Breast epithelium (tissue), 4 donors: ENCODE data around the gene HNRNPDL. TPM values are rescaled to one million over a fixed set of nuclear protein-coding genes. Genes with fewer than 3 reads are reported as not detected.
A peak's percentile ranks its signal among the peaks of the same experiment; 100 is the strongest.

Experiments used
- DNase-seq, 2 donors: peaks; one replicate each; pipeline ENCODE4 v3.0.0-alpha.2; 2019; ENCODE audit warnings: low spot score in 2 of 2
- H3K27ac ChIP-seq, 2 donors: fragments of 200-600 bp; sonication (generic) in 1 of 2; one replicate each; pipeline ENCODE4 v1.5.1; 2016 to 2019; ENCODE audit warnings: mild to moderate bottlenecking in 1 of 2
- H3K27me3 ChIP-seq, 2 donors: fragments of 200-600 bp; sonication (generic) in 1 of 2; one replicate each; pipeline versions ENCODE4 v1.5.1 to v1.6.0; 2017 to 2019; ENCODE audit warnings: control low read depth in 1 of 2, mild to moderate bottlenecking in 1 of 2
- H3K36me3 ChIP-seq: fragments of 200-600 bp; one replicate; pipeline ENCODE4 v1.5.1; 2019
- H3K4me1 ChIP-seq, 2 donors: fragments of 200-600 bp; sonication (generic); one replicate each; pipeline ENCODE4 v1.5.1; 2016 to 2019; ENCODE audit warnings: control low read depth in 1 of 2
- H3K4me3 ChIP-seq, 3 donors: fragments of 200-600 bp; sonication (generic); 1 replicate in 2 of 3; 2 replicates in 1 of 3; pipeline ENCODE4 v1.5.1; 2016 to 2019; ENCODE audit warnings: mild to moderate bottlenecking in 3 of 3, moderate library complexity in 2 of 3
- H3K9me3 ChIP-seq, 2 donors: fragments of 200-600 bp; sonication (generic) in 1 of 2; one replicate each; pipeline ENCODE4 v1.5.1; 2016 to 2019; ENCODE audit warnings: control low read depth in 1 of 2
- POLR2A ChIP-seq: fragments of 450-650 bp; IDR thresholded peaks from one replicate; pipeline ENCODE4 v1.6.1; 2016; ENCODE audit warnings: antibody characterized with exemption, mild to moderate bottlenecking, moderate library complexity
- POLR2AphosphoS5 ChIP-seq, 3 donors: sonication (generic); formaldehyde crosslinking; IDR thresholded peaks; one replicate each; pipeline ENCODE4 v1.6.1; 2017; ENCODE audit warnings: antibody characterized with exemption in 3 of 3
- intact Hi-C: fragments of 100-400 bp; cut with DNase I; formaldehyde crosslinking; loops from one replicate; pipeline ENCODE4 v1.15.1; 2023; ENCODE audit warnings: low total_unique reads
- total RNA-seq, 3 donors: library from RNA; depleted of rRNA; stranded (reverse); fragments of >200 nt; gene quantifications; one replicate each; pipeline ENCODE4 v1.1.0, GENCODE V29; 2016
- TF ChIP-seq, protein P1 (sequence below), 3 donors: fragments of 450-650 bp; IDR thresholded peaks; one replicate each; pipeline ENCODE4 v1.5.1; 2016 to 2017; ENCODE audit warnings: antibody characterized with exemption in 3 of 3, mild to moderate bottlenecking in 3 of 3, moderate library complexity in 3 of 3

Gene HNRNPDL
- total RNA-seq, 3 donors from 2014 or later = 116 to 253 (median 211) TPM

DNA sequence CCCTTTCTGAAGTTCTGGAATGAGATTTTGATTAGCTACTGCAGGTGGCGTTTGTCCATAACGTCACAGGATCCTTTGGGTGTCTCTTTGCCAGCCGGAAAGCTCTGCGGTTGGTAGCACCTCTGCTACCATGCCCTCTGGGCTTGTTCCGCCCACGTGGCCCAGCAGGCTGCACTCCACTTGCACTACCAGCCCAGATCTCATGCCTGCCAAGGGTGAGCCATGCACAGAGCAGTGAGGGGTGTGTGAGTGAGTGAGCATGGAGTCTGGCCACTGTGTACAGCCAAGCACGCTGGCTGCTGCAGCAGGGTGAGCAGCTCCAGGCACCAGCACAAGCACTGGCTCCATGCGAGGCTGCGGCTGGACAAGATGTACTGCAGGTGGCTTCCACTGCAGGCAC lies 49.9 kb downstream of the HNRNPDL start:
- no peaks in the 10 kb centered on the region for H3K27me3 ChIP-seq
- H3K4me1 ChIP-seq = no peaks in the 10 kb centered on the region
- intact Hi-C loops = no loop called here
- no peak overlapping the region for H3K4me3 ChIP-seq
- no peak overlapping the region for H3K27ac ChIP-seq
- H3K9me3 ChIP-seq = no peaks in the 10 kb centered on the region
- H3K36me3 ChIP-seq = no peaks in the 10 kb centered on the region
- peak in 1 of 3 donors; percentile 44 for TF ChIP-seq POLR2AphosphoS5 (IDR thresholded peaks at IDR 0.05)
- no peak for TF ChIP-seq POLR2A
- TF ChIP-seq, protein P1, sequence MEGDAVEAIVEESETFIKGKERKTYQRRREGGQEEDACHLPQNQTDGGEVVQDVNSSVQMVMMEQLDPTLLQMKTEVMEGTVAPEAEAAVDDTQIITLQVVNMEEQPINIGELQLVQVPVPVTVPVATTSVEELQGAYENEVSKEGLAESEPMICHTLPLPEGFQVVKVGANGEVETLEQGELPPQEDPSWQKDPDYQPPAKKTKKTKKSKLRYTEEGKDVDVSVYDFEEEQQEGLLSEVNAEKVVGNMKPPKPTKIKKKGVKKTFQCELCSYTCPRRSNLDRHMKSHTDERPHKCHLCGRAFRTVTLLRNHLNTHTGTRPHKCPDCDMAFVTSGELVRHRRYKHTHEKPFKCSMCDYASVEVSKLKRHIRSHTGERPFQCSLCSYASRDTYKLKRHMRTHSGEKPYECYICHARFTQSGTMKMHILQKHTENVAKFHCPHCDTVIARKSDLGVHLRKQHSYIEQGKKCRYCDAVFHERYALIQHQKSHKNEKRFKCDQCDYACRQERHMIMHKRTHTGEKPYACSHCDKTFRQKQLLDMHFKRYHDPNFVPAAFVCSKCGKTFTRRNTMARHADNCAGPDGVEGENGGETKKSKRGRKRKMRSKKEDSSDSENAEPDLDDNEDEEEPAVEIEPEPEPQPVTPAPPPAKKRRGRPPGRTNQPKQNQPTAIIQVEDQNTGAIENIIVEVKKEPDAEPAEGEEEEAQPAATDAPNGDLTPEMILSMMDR (IDR thresholded peaks at IDR 0.05) = peak in 1 of 3 donors; percentile 32
- DNase-seq = peak; percentile 84 to 86

DNA sequence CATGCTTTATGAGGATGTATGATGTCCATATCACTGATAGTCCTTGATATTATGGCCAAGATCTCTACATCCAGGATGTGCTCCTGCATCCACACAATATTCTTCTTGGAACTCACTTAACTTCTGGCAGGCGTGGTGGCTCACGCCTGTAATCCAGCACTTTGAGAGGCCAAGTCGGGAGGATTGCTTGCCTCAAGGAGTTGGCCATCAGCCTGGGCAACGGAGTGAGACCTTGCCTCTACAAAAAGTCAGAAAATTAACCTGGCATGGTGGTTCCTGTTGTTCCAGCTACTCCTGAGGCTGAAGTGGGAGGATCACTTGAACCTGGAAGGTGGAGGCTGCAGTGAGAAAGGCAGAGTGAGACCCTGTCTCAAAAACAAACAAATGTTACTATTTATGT lies 54.2 kb downstream of the HNRNPDL start:
- H3K36me3 ChIP-seq = no peaks in the 10 kb centered on the region

DNA sequence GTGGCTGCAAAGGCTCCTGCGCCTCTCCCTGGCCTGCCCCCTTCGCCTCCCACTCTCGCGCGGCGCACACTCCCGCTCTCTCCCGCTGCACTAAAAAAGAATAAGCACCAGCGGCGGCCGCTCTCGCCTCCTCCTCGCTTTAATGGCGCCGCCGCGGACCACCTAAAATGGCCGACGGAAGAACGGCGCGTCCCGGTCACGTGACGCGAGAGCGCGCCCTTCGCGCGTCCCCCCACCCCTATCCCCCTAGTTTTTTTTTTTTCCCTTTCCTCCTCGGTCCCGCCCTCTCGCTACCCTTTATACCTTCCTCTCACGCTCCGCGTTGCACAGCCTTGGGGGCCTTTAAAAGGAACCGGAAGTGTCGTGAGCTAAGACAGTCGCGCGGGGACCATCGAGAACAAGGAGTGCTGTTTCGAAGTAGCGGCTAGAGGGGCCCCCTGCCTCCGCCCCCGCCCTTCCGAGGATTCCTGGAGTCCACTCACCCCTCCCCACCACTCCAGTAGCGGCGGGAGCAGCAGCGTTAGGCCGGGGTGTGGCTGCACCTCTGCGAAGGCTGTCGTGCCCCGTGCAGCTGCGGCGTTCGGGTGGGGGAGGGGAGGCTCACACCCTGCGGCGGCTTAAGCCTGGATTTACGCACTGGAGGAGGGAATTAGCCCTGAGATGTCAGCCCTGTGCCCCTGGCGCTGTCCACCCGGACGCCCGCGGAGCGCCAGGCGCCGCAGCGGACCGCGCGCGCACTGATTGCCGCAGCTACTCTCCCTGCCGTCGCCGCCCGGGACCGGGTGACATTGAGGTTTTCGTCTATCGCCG lies 56.2 kb downstream of the HNRNPDL start, which contains the start of gene HNRNPD:
Gene HNRNPD (minus strand): TSS at position 176 of the 810 bp plus-strand sequence. CDS start 313 bp downstream, outside the sequence.
- DNase-seq = peak; percentile 96 to 98
- H3K27me3 ChIP-seq = no peaks in the 10 kb centered on the region
- H3K36me3 ChIP-seq = no peaks in the 10 kb centered on the region
- H3K27ac ChIP-seq = peak within 1 kb of the TSS; percentile 99 to 100
- peaks cover 0 to 10% of the 10 kb centered on the region in 2 donors for H3K4me1 ChIP-seq
- H3K9me3 ChIP-seq = no peaks in the 10 kb centered on the region
- peak within 1 kb of the TSS; percentile 82 to 98 (median 88) for H3K4me3 ChIP-seq
- intact Hi-C loops = loop anchor here (1.0 kb wide), 1 partner anchor 55 kb away; no protein-coding TSS in a partner anchor
- TF ChIP-seq POLR2AphosphoS5 (IDR thresholded peaks at IDR 0.05) = peak; percentile 86 to 96 (median 92)
- peak; percentile 77 for TF ChIP-seq POLR2A
- TF ChIP-seq, protein P1 (IDR thresholded peaks at IDR 0.05) = no peak

More for the DNA sequence above, 54.2 kb downstream of the HNRNPDL start:
- intact Hi-C loops = no loop called here
- no peaks in the 10 kb centered on the region for H3K9me3 ChIP-seq
- no peak overlapping the region for H3K27ac ChIP-seq
- no peak for TF ChIP-seq POLR2A
- no peak for TF ChIP-seq POLR2AphosphoS5 (IDR thresholded peaks at IDR 0.05)
- TF ChIP-seq, protein P1 (IDR thresholded peaks at IDR 0.05) = no peak
- no peaks in the 10 kb centered on the region for H3K27me3 ChIP-seq
- H3K4me1 ChIP-seq = no peaks in the 10 kb centered on the region
- no peak overlapping the region for H3K4me3 ChIP-seq
- no peak for DNase-seq

DNA sequence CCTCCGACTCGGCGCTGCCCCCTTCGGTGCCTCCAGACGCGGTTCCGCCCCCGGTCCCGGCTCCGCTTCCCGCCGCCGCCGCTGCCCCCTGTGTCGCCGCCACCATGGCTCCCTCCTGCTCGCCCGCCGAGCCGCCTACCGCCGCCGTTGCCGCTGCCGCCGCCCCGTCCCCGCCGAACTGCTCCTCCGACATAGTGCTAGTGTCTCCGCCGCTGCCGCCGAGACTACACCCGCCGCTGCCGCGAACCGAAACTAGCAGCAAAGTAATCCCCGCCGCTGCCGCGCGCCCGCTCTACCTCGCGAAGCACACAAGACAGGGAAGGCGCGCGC lies 56.8 kb downstream of the HNRNPDL start:
- H3K4me1 ChIP-seq = peaks cover 0 to 15% of the 10 kb centered on the region in 2 donors
- TF ChIP-seq, protein P1 (IDR thresholded peaks at IDR 0.05) = no peak
- TF ChIP-seq POLR2A = no peak
- TF ChIP-seq POLR2AphosphoS5 (IDR thresholded peaks at IDR 0.05) = no peak
- intact Hi-C loops = no loop called here
- H3K27ac ChIP-seq = peak overlapping the region; percentile 99 to 100
- no peaks in the 10 kb centered on the region for H3K36me3 ChIP-seq
- no peak for DNase-seq
- H3K9me3 ChIP-seq = no peaks in the 10 kb centered on the region
- H3K4me3 ChIP-seq = peak overlapping the region; percentile 82 to 98 (median 88)
- no peaks in the 10 kb centered on the region for H3K27me3 ChIP-seq

Other genes starting within 250 kb of the HNRNPDL start
- gene HNRNPD, start 56.5 kb downstream of the HNRNPDL start, total RNA-seq = 100 to 1,000 TPM in 2 of 3 donors, 10 to 100 TPM in 1; 85.1 to 130 (median 122) TPM
- gene ENOPH1, start 128 bp upstream of the HNRNPDL start, total RNA-seq = 10 to 100 TPM; 19.2 to 30.8 (median 29.7) TPM
- gene TMEM150C, start 131.5 kb upstream of the HNRNPDL start, total RNA-seq = 10 to 100 TPM; 38.3 to 52.1 (median 46.7) TPM